RKO (cell line): ENCODE measurements around the gene NDUFS3.
A peak's percentile ranks its signal among the peaks of the same experiment; 100 is the strongest.
"Not testable (repeated sequence)": the region's sequence is repeated elsewhere in the genome, so short reads cannot be mapped to it uniquely, and the experiment has no call there.

Source experiments
- DNase-seq: peaks from one replicate; pipeline ENCODE4 v3.0.0-alpha.2; 2016; ENCODE audit warnings: low spot score

The NDUFS3 gene

DNA sequence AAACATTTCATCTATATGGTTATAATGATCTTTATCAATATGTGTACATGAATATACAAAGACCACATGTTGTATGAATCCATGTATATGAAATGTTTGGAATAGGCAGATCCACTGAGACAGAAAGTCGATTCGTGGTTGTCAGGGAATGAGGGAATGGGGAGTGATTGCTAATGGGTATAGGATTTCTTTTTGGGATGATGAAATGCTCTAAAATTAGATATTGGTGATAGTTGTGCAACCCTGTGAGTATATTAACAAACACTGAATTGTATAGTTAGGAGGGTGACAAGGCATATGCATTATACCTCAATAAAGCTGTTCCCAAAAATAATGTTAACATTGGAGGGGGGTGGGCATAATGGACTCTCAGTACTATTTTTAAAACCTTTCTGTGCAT lies 18.4 kb upstream of the NDUFS3 start:
- DNase-seq = no peak

DNA sequence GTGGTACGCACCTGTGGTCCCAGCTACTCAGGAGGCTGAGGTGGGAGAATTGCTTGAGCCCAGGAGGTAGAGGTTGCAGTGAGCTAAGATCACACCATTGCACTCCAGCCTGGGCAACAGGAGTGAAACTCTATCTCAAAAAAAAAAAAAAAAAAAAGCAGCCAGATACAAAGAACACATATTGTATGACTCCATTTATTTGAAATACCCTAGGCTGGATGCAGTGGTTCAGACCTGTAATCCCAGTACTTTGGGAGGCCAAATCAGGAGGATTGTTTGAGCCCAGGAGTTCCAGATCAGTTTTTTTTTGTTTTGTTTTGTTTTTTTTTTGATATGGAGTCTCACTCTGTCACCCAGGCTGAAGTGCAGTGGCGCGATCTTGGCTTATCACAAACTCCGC lies 16.5 kb upstream of the NDUFS3 start:
- not testable (repeated sequence) for DNase-seq

DNA sequence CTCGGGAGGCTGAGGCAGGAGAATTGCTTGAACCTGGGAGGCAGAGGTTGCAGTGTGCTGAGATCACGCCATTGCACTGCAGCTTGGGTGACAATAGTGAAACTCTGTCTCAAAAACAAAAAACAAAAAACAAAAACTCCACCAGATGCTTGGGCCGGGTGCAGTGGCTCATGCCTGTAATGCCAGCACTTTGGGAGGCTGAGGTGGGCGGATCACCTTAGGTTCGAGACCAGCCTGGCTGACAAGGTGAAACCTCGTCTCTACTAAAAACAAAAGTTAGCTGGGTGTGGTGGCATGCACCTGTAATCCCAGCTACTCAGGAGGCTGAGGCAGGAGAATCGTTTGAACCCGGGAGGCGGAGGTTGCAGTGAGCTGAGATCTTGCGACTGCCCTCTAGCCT lies 14.5 kb upstream of the NDUFS3 start:
- not testable (repeated sequence) for DNase-seq

DNA sequence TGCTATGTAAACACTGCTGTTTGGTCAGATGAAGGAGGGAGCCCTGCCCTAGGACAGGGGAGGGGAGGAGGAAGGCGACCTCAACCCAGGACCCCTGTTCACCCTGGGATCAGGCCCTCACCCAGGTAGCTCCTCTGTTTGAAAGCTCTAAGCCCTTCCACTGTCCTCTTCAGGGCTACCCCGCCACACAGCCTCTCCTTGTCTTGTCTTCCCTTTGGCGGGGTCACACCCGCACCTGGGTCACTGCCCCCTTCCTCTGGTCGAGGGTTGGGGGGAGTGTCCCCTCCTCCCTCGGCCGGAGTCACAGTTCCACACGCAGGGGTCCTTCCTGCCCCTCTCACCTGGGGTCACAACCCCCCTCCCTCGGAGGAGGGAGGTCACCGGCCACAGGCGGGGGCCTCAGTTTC lies 13.9 kb upstream of the NDUFS3 start:
- no peak for DNase-seq

DNA sequence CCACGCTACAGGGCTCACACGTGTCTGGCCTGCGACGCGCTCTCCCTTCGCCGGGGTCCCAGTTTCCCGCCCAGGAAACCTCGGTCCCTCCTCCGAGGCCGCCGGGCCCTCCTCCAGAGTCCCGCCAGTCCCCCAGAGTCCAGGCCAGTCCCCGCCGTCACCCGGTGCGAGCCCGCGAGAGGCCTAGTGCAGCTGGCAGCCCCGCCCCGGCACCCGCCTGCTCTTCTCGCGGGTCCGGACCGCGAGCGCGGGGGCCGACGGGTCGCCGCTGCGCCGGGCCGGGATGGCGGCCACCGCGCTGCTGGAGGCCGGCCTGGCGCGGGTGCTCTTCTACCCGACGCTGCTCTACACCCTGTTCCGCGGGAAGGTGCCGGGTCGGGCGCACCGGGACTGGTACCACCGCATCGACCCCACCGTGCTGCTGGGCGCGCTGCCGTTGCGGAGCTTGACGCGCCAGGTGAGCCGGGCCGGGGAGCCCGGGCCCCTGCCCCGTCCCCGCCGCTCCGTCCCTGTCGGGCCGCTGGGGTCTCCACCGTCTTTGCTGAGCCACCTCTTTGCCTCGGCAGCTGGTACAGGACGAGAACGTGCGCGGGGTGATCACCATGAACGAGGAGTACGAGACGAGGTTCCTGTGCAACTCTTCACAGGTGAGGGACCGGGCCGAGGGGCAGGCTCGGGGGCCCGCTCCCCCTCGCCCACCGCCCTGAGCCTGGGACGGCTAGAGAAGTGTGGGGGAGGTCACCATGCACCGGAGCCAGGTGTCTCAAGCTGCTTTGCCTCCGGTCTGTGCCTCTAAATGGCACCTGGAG lies 13.3 kb upstream of the NDUFS3 start, which contains the start of gene PTPMT1:
PTPMT1 (plus strand) TSS at position 260 of the 809 bp plus-strand sequence; CDS start at position 284, 24 bp downstream.
- peak; percentile 74 for DNase-seq

DNA sequence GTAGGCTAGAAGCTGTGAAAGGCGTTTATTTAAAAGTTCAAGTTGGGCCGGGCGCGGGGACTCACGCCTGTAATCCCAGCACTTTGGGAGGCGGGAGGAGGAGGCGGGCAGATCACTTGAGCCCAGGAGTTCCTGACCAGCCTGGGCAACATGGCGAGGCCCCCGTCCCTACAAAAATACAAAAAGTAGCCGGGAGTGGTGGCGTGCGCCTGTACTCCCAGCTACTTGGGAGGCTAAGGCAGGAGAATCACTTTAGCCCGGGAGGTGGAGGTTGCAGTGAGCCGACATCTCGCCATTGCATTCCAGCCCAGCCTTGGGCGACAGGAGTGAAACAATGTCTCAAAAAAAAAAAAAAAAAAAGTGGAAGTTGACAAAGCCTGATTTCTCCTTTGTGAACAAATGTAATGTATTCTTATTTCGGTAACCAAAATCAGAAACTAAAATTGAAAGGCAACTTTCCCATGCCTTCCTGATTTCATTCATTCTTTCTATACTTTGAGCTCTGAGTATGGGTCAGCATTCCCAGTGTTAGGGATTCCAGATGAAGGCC lies 12.7 kb upstream of the NDUFS3 start:
- no peak for DNase-seq

DNA sequence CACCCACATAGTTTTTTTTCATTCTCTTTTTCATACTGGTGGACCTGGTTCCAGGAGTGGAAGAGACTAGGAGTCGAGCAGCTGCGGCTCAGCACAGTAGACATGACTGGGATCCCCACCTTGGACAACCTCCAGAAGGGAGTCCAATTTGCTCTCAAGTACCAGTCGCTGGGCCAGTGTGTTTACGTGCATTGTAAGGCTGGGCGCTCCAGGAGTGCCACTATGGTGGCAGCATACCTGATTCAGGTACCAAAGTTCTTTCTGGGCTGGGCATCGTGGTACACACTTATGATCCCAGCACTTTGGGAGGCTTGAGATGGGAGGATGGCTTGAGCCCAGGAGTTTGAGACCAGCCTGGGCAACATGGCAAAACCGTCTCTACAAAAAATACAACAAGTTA lies 9.2 kb upstream of the NDUFS3 start:
- no peak for DNase-seq

DNA sequence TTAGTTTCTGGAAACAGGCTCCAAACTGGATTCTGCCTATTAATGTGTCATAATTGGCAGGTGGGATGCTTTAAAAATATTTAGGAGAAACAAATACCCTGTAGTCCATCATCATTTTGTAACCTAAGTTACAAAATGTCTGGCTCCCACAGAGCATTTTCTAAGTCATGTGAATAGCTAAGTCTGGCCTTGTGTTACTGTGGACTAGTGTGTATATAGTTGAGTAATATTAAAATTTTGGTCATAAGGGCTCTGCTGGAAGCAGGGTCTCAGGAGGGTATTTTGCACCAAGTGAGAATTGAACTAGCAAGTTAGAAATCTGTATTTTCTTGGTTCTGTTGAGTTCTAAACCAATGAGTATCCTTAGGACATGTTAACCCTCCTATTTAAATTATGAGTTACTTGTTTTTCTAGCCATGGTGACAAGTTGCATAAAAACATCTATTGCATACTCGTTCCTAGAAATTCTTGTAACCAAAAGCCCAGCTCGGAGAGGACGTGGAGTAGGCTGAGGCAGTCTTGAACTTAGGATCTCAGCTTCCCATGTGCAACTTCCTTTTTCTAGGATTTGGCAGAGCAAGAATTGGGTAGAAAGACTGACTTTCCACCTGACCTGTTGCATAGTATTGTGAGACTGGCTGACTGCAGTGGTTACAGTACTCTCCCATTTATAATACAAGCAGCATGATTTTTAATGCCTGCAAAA lies 8.1 kb upstream of the NDUFS3 start:
- DNase-seq = no peak

DNA sequence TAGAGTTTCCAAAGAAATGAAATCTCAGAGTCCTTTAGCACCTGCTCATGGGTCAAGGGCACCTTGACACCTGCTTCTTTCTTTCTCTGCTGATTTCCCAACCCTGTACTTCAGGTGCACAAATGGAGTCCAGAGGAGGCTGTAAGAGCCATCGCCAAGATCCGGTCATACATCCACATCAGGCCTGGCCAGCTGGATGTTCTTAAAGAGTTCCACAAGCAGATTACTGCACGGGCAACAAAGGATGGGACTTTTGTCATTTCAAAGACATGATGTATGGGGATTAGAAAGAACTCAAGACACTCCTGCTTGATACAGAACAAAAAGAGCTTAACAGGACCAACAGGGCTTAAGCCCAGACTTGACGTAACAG lies 7.5 kb upstream of the NDUFS3 start:
- no peak for DNase-seq

DNA sequence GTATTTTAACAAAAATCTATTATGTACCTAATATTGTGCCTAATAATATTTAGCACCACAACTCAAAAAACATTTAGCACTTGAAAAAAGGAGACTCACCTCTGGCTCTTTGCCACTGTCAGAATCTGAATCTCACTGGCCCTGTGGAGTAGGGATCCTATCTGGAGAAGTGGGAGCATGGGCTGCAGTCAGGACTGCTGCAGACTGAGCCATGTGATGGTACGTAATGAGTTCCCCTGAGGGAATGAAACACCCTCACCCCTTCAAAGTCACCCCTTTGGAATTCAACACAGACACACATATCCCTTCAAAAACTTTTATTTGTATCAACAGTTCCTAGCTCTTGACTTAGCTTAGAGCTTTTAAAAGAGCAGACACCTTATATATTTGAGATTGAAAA lies 7.0 kb upstream of the NDUFS3 start:
- DNase-seq = no peak

DNA sequence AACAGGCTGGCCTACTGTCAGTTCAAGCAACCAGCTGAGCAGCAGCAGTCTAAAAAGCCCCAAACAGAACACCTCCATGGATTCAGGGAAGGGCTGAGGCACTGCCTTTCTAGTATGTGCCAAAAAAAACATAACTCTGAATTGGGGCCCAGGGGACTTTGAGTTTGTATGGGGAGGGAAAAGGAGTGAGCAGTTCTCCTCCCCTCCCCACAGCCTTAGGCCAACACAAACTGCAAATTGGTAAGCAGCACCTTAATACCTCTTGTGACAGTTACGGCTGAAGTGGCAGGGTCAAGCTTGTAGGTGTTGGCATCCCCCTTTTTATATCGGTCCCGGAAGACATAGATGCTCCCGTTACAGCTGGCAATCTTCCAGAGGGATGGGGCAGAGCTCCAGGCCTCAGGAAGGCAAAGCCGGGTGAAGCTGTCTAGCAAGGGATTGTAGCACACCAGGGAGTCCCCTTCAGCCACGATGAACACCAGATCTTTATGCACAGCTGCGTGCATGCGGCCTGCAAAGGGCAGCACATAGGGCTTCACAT lies 6.1 kb upstream of the NDUFS3 start:
- no peak for DNase-seq

DNA sequence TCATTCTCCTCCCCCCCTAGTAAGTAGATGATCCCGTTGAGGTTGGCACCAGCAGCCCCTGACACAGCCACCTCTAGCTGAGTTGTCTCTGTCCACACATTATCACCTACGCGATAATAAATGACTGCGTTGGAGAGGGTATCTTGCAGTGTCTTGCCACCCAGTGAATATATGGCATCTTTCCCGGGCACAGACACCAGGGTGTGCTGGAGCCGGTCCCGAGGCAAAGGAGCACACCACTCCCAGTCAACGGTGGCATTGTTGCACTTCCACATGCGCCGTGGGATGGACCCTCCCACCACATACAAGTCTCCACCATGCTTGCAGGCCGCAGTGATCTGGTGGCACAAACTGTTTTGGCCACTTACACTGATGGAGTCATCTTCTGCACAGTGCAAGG lies 5.6 kb upstream of the NDUFS3 start:
- no peak for DNase-seq

DNA sequence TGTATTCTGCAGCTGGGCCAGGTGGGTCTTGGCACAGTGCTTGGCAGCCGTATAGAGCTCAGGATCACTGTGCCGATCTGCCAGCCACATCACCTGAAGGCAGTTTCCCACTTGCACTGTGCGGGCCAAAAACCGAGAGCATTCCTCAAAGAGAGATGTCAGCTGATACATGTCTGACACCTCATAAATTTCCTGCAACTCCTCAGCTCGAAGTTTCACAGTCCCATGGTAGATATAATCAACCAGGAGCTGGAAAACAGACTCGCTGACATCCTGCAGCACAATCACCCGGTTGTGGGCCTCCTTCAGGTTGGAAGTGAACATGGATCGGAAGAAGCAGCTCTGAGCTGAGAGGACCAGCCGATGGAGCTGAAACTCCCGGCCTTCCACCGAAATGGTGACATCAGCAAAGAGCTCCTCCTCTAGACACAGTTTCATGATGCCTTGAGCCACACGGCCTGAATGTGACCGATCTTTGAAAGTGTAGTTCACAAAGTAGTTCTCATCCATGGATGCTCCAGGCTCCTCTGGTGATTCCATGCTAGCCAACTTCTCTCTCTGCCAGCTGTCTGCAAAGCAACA lies 1.3 kb upstream of the NDUFS3 start:
- DNase-seq = no peak

DNA sequence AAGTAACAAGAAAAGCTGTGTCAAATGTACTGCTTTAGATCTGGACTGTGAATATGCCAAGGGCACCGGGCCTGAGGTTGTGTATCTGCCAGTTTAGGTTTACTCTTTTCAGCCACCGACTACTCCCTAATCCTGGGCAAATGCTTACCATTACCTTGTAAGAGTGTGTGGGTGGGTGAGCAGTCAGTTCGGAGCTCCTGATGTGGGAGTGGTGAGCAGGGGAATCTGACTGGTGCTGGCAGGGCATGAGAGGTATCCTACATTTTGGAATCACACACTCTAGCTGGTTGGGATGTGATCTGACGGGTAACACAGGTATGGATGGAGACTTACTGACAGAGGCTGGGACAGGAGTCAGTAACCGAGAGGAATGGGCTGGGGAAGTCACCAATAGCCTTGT lies 5.0 kb downstream of the NDUFS3 start:
- no peak for DNase-seq

DNA sequence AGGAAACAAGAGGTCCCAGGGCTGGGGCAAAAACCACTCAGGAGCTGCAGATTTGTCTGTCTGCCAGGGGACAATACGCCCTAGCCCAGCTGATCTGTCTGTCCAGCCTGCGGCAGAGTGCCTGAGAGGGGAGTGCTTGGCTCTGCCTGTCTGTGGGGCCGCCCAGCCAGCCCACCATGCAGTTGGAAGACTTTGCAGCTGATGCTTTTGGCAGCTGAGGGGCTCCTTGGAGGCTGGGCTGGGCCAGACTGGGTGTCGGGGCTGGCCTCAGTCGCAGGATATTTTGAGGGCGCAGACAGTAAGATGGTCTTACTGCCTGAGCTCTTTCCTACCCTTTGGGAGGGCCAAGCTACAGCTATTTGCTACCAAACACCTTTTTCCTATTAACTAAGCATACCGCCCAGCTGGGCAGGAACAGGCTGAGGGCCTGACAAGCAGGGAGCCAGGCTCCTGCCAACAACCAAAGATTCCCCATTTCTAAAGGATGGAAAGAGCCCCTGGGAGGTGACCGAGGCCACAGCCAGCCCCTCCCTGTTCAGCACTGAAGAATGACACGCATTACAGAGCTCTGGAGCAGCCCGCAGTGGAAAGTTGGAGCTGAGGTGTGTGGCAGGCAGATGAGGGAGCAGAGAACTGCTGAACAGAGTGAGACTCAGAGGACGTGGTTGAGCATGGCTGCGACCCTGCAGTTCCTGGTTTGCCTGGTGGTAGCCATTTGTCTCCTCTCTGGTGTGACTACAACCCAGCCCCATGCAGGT lies 7.4 kb downstream of the NDUFS3 start, which contains the start of gene FAM180B:
FAM180B (plus strand) TSS at position 581 of the 758 bp plus-strand sequence; CDS start at position 672, 91 bp downstream.
- DNase-seq = no peak

DNA sequence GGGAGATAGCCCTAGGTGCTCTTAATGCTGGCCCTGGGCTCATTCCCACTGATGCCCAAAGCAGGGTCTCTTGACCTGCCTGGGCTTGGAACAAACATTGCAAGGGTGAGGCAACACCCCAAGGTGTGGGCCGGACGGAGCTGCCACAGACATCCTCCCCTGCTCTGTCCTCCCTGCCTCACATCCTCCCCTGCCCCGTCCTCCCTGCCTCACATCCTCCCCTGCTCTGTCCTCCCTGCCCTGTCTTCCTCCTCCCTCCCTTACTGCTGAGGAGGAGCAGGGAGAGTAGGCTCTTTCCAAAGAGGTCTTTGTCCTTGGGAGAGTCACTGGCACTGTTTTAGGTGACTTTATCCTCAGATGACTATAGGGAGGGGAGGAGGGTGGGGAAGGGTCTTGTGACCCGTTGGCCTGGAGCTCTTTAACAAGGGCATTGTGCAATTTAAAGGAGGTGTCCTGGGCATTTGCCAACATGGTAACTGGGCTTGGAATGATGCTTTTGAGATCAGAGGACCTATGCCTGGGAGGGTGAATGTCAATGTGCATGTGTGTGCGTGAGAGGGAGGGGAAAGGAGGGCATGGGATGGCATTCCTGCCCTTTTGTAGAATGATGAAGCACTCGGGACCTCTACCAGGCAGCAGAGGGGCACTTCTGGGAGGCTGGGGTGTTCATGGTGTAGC lies 8.3 kb downstream of the NDUFS3 start:
- no peak for DNase-seq

DNA sequence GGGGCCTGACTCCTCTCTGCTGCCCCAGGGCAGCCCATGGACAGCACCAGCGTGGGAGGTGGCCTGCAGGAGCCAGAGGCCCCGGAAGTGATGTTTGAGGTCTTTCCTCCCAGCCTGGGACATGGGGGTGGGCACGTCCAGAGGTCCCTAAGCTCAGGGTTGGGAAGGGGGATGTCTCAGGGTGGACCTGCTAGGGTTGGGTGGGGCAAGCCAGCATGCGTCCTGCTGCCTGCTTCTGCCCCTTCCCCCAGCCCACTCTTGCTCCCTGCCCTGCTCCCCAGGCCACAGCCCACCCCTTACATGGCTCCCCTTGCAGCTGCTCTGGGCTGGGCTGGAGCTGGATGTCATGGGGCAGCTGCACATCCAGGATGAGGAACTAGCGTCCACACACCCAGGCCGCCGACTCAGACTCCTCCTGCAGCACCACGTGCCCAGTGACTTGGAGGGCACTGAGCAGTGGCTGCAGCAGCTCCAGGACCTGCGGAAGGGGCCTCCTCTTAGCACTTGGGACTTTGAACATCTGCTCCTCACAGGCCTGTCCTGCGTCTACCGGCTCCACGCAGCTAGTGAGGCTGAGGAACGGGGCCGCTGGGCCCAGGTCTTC lies 9.0 kb downstream of the NDUFS3 start:
- no peak for DNase-seq

DNA sequence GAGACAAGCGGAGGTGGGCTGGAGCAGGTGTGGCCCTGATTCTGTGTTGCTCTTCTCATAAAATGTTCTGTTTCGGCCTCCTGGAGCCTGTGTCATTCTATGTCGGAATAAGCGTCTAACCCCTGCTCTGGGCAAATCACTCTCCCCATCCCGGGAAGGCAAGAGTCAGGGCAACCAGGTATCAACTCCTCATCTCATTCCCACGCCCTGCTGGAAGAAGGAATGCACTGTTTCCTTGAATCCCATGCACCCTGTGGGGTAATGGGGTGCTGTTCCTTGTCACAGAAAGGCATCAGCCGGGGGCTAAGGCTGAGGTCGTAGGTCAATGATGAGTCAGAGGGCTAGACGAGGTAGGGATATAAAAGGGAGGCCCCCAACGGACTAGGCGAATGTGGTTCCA lies 10.2 kb downstream of the NDUFS3 start:
- DNase-seq = no peak

DNA sequence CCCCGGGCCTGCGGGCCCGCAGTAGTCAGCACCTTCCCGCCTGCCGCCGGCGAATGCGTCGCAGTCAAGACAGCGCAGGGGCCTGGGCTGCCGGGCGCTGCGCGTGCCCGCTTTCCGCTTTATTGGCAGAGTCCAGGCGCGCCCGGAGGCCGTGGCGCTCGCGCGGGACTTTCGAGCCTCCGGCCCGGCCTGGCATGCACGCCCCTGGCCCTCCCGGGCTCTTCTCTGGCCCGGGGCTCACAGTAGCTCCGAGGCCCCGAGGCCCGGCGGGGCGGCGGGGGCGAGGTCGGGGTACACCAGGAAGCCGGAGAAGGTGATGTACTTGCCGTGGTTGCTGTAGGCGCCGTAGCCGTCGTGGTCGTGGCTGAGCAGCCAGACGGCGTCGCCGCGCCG lies 10.7 kb downstream of the NDUFS3 start:
- DNase-seq = no peak

DNA sequence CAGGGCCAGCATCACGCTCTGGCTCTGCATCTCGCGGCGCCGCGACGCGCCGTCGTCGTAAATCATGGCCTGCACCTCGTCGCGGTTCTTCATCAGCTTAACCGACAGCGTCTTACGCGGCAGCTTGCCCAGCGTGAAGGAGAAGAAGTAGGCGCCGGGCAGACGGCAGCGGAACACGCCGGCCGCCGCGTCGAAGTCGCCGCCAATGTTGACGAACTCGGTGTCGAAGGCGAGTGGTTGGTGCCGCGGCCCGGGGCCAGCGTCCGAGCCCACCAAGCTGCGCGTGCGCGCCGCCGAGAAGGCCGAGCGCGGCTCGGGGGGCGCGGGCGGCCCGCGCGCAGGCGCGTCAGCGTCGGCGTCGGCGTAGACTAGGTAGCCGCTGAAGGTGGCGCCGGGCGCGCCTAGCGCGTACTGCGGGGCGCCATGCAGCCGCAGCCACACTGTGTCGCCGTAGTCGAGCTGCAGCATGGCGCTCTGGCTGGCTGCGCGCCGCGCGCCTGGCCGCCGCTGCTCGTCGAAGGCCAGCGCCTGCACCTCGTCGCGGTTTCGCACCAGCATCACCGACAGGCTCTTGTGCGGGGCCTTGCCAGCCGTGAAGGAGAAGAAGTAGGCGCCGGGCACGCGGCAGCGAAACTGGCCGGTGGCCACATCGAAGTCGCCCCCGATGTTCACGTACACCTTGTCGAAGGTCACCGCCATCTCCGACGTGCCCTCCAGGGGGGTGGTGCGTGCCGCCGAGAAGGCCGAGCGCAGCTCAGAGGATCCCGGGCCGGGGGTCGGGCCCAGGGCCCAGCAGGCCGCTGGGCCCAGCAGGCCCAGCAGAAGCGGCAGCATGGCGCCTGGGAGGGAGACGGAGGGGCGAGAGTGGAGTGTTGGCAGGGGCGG lies 11.3 kb downstream of the NDUFS3 start:
- no peak for DNase-seq
